Measurements from ENCODE around the gene PAPLN.

The PAPLN gene

GRCh38 chr14:73233564-73233963, 3.7 kb upstream of the PAPLN start:
- no peak for DNase-seq

DNA sequence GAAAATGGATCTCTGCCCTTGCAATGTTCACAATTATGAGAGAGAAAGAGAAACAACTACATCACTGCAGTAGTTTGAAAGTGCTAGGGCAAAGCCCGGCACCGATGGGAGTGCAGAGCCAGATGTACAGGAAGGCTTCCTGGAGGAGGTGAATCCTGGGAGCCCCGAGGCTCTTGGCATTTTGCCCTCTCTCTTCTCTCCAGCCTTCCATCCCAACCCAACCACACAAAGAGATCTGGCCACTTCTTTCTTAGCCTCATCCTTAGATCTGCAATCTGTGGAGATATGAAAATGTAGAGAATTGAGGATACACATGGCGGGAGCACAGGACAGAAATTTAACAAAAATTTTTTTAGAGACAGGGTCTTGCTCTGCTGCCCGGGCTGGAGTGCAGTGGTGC, 3.3 kb upstream of the PAPLN start:
- no peaks in the 10 kb centered on the region for H3K36me3 ChIP-seq
- H3K9me3 ChIP-seq (ENCODE audit: severe bottlenecking): no peaks in the 10 kb centered on the region
- DNase-seq: no peak
- H3K27ac ChIP-seq: no peak overlapping the region
- no peaks in the 10 kb centered on the region for H3K27me3 ChIP-seq (ENCODE audit: insufficient read depth, low read depth, severe bottlenecking)
- TF ChIP-seq, protein P1, sequence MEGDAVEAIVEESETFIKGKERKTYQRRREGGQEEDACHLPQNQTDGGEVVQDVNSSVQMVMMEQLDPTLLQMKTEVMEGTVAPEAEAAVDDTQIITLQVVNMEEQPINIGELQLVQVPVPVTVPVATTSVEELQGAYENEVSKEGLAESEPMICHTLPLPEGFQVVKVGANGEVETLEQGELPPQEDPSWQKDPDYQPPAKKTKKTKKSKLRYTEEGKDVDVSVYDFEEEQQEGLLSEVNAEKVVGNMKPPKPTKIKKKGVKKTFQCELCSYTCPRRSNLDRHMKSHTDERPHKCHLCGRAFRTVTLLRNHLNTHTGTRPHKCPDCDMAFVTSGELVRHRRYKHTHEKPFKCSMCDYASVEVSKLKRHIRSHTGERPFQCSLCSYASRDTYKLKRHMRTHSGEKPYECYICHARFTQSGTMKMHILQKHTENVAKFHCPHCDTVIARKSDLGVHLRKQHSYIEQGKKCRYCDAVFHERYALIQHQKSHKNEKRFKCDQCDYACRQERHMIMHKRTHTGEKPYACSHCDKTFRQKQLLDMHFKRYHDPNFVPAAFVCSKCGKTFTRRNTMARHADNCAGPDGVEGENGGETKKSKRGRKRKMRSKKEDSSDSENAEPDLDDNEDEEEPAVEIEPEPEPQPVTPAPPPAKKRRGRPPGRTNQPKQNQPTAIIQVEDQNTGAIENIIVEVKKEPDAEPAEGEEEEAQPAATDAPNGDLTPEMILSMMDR (IDR thresholded peaks at IDR 0.05; ENCODE audit: low read depth, low read length): no peak
- no peak overlapping the region for H3K4me3 ChIP-seq (ENCODE audit: low read depth, low read length)

More at GRCh38 chr14:73233564-73233963, 3.7 kb upstream of the PAPLN start:
- TF ChIP-seq, protein P1 (IDR thresholded peaks at IDR 0.05; ENCODE audit: low read depth, low read length): no peak
- H3K36me3 ChIP-seq: no peaks in the 10 kb centered on the region
- H3K27me3 ChIP-seq (ENCODE audit: insufficient read depth, low read depth, severe bottlenecking): no peaks in the 10 kb centered on the region
- H3K27ac ChIP-seq: no peak overlapping the region
- H3K9me3 ChIP-seq (ENCODE audit: severe bottlenecking): no peaks in the 10 kb centered on the region
- H3K4me3 ChIP-seq (ENCODE audit: low read depth, low read length): no peak overlapping the region

- no peaks in the 10 kb centered on the region for H3K9me3 ChIP-seq (ENCODE audit: severe bottlenecking)
- DNase-seq: no peak
- H3K4me3 ChIP-seq (ENCODE audit: low read depth, low read length): no peak overlapping the region
- H3K27me3 ChIP-seq (ENCODE audit: insufficient read depth, low read depth, severe bottlenecking): no peaks in the 10 kb centered on the region
- TF ChIP-seq, protein P1 (IDR thresholded peaks at IDR 0.05; ENCODE audit: low read depth, low read length): no peak
- no peaks in the 10 kb centered on the region for H3K36me3 ChIP-seq
- peak overlapping the region; percentile 36; the same call in 1 of the 2 replicates for H3K27ac ChIP-seq
These were observed 2.5 kb upstream of the PAPLN start for GRCh38 chr14:73234586-73235394.

DNA sequence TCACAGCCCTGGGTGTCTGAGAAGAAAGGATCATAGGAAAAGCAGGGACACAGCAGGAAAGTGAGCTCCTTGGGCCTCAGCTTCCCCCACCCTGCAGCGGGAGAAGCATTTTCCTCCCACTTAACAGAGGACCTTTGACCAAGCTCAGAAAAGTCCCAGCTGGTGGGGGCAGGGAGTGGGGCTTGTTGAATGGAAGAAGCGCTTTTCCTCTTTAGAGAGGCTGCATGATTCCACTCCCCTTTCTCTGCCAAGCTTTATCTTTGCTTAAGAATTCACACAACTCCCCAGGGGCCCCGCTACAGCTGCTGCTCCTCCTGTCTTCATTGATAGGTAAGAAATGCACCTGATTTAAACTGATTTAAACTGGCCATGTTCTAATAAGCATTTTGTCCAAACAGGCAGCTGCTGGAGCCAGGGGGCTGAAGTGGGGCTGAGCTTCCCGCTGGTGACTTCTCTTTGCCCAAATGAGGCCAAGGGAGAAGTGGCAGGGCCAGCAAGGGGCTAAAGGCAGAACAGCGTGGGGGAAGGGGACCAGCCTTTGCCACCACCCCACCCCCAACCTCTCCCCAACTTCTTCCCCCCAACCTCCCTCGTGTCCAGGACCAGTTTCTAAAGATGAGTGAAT, 1.7 kb upstream of the PAPLN start:
- no peak for DNase-seq
- Histone ChIP-seq H3K27me3 (ENCODE audit: insufficient read depth, low read depth, severe bottlenecking) (no peaks in the 10 kb centered on the region), H3K27ac (peak overlapping the region; percentile 36; the same call in 1 of the 2 replicates), H3K4me3 (ENCODE audit: low read depth, low read length) (no peak overlapping the region), H3K9me3 (ENCODE audit: severe bottlenecking) (no peaks in the 10 kb centered on the region), H3K36me3 (no peaks in the 10 kb centered on the region)
- TF ChIP-seq, protein P1 (IDR thresholded peaks at IDR 0.05; ENCODE audit: low read depth, low read length): no peak

DNA sequence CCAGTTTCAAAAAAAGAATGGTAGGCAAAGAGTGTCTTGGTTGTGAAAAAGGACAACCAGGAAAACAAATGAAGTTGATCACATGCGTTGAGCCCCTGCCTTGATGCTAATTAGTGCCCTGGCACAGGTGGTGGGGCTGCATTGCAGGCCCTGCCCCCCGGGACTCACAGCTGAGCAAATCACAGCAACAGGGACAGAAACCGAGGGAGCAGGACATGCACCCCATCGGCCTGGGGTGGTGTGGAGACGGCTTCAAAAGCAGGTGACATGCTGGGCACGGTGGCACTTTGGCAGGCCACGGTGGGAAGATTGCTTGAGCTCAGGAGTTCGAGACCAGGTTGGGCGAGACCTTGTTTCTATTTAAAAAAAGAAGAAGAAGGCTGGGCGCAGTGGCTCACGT, 1.1 kb upstream of the PAPLN start:
- Histone ChIP-seq H3K27ac (no peak overlapping the region), H3K36me3 (no peaks in the 10 kb centered on the region), H3K9me3 (ENCODE audit: severe bottlenecking) (no peaks in the 10 kb centered on the region), H3K27me3 (ENCODE audit: insufficient read depth, low read depth, severe bottlenecking) (no peaks in the 10 kb centered on the region), H3K4me3 (ENCODE audit: low read depth, low read length) (no peak overlapping the region)
- TF ChIP-seq, protein P1 (IDR thresholded peaks at IDR 0.05; ENCODE audit: low read depth, low read length): no peak
- no peak for DNase-seq

Measured in WERI-Rb-1 (cell line).